ENCODE measurements around the gene LRRC15. TPM values are rescaled to one million over a fixed set of nuclear protein-coding genes. Genes with fewer than 3 reads are reported as not detected.

The LRRC15 gene
- total RNA-seq, 2 experiments from 2014 or later, result not detected

DNA sequence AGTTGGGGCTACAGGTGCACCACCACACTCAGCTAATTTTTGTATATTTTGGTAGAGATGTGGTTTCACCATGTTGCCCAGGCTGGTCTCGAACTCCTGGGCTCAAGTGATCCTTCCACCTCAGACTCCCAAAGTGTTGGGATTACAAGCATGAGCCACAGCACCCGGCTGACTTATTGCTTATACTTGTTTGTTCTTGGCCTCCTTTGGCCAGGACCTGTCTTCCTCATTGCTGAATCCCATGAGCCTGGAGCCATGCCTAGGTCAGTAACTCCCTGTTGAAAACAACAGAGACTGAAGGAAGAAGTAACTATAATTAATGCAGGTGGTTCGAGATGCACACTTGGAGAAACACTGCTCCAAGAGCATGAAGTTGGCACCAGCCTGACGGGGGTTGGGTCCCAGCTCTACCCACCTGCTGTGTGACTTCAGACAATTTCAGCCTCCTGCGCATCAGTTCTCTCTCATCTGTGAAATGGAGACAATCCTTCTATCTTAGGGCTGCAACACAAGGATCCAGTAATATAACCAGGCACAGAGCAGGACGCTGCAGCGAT lies 57.3 kb downstream of the LRRC15 start:
- Mint-ChIP-seq H3K4me1 (ENCODE audit: low read depth) (peaks cover 58% of the 10 kb centered on the region), H3K9me3 (ENCODE audit: insufficient read depth) (no peaks in the 10 kb centered on the region), H3K27me3 (ENCODE audit: low read depth) (peaks cover 55% of the 10 kb centered on the region), H3K27ac (peak overlapping the region; percentile 4), H3K4me3 (no peak overlapping the region), H3K36me3 (ENCODE audit: low read depth) (no peaks in the 10 kb centered on the region)
- POLR2A ChIA-PET, result no interaction called here
- ATAC-seq (no peak), DNase-seq (no peak)
- CTCF ChIA-PET, result no interaction called here

DNA sequence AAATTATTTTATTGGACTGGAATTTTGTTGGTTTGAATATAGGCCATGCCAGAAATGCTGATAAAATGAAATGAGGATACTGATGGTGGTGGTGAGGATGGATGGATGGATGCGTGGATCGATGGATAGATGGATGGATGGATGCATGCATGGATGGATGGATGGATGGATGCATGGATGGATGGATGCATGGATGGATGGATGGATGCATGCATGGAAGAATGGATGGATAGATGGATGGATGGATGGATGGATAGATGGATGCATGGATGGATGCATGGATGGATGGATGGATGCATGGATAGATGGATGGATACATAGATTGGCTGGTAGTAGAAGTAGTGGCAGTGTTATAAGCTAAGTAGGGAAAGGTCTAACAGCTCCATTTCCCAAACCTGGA lies 58.5 kb downstream of the LRRC15 start:
- Mint-ChIP-seq H3K4me3 (no peak overlapping the region), H3K4me1 (ENCODE audit: low read depth) (peaks cover 63% of the 10 kb centered on the region), H3K27ac (peak overlapping the region; percentile 1), H3K36me3 (ENCODE audit: low read depth) (no peaks in the 10 kb centered on the region), H3K9me3 (ENCODE audit: insufficient read depth) (no peaks in the 10 kb centered on the region), H3K27me3 (ENCODE audit: low read depth) (peaks cover 46% of the 10 kb centered on the region)
- POLR2A ChIA-PET, result no interaction called here
- CTCF ChIA-PET, result interaction anchor here (1.6 kb wide), 1 partner anchor 645 kb away, joined by 6 read pairs; no protein-coding TSS in a partner anchor
- no peak for DNase-seq
- no peak for ATAC-seq

DNA sequence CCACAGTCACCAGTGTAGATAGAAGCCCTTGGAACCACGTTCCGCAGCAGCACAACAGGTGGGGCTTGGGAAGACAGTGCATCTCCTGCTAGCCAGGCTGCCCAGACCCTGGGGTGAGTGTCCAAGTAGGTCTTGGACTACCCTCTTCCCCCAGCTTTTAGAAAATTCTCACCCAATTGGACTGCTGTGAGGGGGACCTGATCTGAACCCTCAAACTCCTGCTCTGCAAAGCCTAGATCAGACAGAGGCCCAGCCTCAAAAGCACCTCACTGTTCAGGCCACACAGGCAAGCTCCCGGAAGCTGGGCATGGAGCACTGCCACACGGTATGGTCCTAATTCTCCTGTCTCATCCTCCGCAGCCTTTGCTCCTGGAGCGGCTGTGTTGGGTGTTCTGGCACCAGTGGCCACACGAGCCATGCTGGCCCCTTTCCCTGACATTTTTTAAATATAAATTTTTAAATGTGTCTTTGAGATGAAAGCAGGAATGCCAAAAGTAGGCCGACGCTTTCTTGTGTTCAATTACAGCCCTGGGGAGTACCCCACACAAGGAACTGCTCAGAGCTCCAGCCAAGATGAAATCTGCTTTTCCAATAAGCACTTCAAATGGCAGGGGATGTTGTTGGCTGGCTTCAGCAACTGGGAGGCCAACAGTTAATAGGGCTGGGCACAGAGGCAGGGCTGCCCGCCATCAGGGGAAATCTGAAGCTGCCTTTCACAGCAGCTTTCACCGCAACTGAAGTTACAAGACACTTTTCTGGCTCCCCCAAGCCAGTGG lies 59.3 kb downstream of the LRRC15 start:
- ChIA-PET POLR2A (no interaction called here), CTCF (interaction anchor here (1.6 kb wide), 1 partner anchor 645 kb away, joined by 6 read pairs; no protein-coding TSS in a partner anchor)
- H3K4me3 Mint-ChIP-seq, result no peak overlapping the region
- H3K36me3 Mint-ChIP-seq (ENCODE audit: low read depth), result no peaks in the 10 kb centered on the region
- H3K27ac Mint-ChIP-seq, result no peak overlapping the region
- ATAC-seq, result no peak
- H3K9me3 Mint-ChIP-seq (ENCODE audit: insufficient read depth), result no peaks in the 10 kb centered on the region
- peaks cover 68% of the 10 kb centered on the region for H3K4me1 Mint-ChIP-seq (ENCODE audit: low read depth)
- H3K27me3 Mint-ChIP-seq (ENCODE audit: low read depth), result peaks cover 44% of the 10 kb centered on the region
- DNase-seq, result no peak

DNA sequence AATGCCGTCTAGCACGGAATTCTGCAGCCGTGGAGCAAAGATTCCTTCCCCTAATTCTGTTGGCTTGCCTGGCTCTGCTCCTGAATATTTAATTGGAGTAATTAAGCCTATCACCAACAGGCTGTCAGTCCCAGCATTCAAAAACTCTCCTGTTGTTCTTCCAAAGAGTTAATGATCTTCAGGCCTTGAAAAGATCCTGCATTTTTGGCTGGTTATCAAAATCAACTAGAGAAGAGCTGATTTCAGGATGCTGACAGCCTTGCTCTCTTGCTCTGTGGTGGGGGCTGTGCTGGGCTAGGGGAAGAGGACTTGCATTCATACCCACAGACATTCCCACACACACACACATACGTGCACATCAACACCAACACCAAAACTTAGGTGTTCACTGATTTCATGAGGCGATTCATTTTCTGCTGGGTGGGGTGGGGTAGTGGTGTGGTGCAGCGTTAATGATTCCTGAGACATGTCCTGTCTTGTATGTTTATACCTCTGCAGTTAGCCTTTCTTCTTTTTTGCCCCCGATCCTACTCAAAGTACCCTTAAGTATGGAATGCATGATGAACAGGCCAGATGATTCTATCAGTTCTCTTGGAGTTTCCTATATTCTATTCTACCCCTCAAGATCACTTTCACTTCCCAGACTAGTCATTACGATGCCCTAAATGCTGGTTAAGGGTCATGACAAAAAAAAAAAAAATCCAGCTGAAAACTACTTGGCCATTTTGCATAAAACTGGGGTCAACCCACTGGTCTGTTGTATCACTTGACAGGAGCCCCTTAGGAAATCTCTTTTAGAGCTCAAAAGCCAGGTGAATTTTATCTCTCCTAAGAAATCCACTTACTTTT lies 60.7 kb downstream of the LRRC15 start:
- Mint-ChIP-seq H3K4me3 (no peak overlapping the region), H3K27ac (no peak overlapping the region), H3K9me3 (ENCODE audit: insufficient read depth) (peaks cover 4% of the 10 kb centered on the region), H3K4me1 (ENCODE audit: low read depth) (peaks cover 71% of the 10 kb centered on the region), H3K27me3 (ENCODE audit: low read depth) (peaks cover 38% of the 10 kb centered on the region), H3K36me3 (ENCODE audit: low read depth) (peaks cover 4% of the 10 kb centered on the region)
- ATAC-seq (no peak), DNase-seq (no peak)
- ChIA-PET POLR2A (no interaction called here), CTCF (interaction anchor here (0.7 kb wide), 1 partner anchor 528 kb away, joined by 4 read pairs; no protein-coding TSS in a partner anchor)

DNA sequence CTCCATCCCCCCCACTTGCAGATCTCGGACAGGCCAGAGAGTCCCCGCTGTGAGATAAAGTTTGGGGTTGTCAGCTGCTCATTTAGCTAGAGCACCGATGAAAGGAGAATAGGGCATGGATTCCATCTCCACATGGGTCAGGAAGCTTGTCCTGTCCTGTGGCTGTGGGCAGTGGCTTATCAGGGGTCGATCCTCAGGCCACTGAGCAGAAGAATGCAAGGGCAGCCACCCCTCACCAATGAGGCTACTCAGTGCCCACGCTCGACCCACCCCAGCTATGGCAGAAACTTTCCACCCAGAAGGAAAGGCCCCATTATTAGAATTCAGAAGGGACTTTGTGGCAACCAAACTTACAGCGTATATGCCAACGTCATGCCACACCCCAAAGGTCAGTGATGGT lies 61.7 kb downstream of the LRRC15 start:
- peaks cover 29% of the 10 kb centered on the region for H3K27me3 Mint-ChIP-seq (ENCODE audit: low read depth)
- peaks cover 4% of the 10 kb centered on the region for H3K36me3 Mint-ChIP-seq (ENCODE audit: low read depth)
- no peak overlapping the region for H3K27ac Mint-ChIP-seq
- peaks cover 68% of the 10 kb centered on the region for H3K4me1 Mint-ChIP-seq (ENCODE audit: low read depth)
- DNase-seq, result no peak
- no peak overlapping the region for H3K4me3 Mint-ChIP-seq
- no peak for ATAC-seq
- POLR2A ChIA-PET, result interaction anchor here (1.0 kb wide), 1 partner anchor 171 kb away, joined by 3 read pairs; no protein-coding TSS in a partner anchor
- CTCF ChIA-PET, result interaction anchor here (1.2 to 2.1 kb wide), 3 partner anchors 8 to 646 kb away, joined by 3 to 17 read pairs (median 5); no protein-coding TSS in a partner anchor
- peaks cover 4% of the 10 kb centered on the region for H3K9me3 Mint-ChIP-seq (ENCODE audit: insufficient read depth)

DNA sequence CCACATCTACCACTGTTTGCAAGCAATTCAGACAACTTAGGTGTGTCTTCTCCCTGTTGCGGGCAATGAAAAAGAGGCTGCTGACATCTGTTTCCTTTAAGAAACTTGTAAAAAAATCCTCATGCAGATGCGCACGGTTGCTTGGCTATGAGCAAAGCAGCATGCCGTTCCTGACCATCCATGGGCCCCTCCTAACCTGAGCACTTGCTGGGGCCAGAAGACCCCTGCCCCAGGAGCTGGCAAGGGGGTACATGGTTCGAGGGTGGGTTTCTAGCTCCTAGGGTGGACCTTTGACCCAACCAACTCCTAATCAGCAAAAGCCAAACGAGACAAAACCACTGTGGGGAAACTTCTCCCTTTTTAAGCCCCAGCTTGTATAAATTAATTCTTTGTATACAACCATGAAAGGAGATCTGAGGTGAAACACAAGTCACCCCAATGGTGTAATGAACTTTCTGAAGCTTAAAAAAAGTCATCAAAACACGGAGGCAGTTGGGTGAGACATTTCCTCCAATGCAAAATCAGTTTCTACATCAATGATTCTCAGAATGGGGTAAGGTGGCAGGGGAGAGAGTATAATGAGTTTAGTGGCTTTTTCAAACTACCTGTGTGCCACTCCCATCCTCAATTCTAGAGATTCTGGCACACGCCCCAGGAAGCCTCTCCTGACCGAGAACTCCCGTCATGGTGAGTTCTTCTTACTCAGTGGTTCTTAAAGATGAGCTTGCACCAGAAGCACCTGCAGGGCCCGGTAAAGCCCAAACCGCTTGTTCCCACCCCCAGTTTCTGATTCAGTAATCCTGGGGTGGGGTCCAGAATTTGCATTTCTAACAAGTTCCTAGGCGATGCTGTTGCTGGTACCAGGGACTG lies 62.5 kb downstream of the LRRC15 start:
- Mint-ChIP-seq H3K4me3 (peak overlapping the region; percentile 69), H3K9me3 (ENCODE audit: insufficient read depth) (peaks cover 4% of the 10 kb centered on the region), H3K36me3 (ENCODE audit: low read depth) (peaks cover 4% of the 10 kb centered on the region), H3K4me1 (ENCODE audit: low read depth) (peaks cover 61% of the 10 kb centered on the region), H3K27me3 (ENCODE audit: low read depth) (peaks cover 20% of the 10 kb centered on the region), H3K27ac (peak overlapping the region; percentile 84)
- DNase-seq (peak; percentile 49), ATAC-seq (peak; percentile 61)
- ChIA-PET CTCF (interaction anchor here (1.1 to 2.1 kb wide), 4 partner anchors 9 to 645 kb away, joined by 3 to 17 read pairs (median 4); no protein-coding TSS in a partner anchor), POLR2A (interaction anchor here (1.0 kb wide), 1 partner anchor 170 kb away, joined by 3 read pairs; no protein-coding TSS in a partner anchor)

DNA sequence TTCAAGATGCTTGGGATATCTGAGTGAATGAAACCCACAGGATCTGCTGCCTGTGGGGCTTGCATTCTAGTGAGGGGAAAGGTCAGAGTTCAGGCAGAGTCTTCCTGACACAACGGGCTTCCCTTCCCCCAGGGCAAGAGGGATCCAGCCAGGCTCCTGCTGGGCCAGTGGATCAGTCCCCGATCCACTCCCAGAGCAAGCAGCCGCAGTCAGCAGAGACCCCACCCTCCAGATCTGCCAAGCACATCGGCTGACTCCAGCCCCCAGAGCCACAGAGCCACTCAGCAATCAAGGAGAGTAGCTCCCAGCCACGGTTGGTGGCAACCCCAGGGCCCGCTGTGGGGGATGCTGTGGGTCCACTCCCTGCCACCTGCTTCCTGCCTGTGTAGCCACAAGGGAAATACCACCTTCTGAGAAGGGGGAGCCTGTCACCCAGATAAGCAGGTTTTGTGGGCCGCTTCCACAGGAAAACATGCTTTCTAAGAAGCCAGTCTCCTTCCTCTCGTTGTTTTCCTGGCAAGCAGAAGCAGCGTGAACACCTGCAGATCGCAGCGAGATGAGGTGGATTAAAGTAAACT lies 63.3 kb downstream of the LRRC15 start:
- ChIA-PET POLR2A (no interaction called here), CTCF (interaction anchor here (1.1 to 2.1 kb wide), 2 partner anchors 10 to 525 kb away, joined by 4 to 17 read pairs; no protein-coding TSS in a partner anchor)
- DNase-seq, result peak; percentile 81
- peaks cover 4% of the 10 kb centered on the region for H3K36me3 Mint-ChIP-seq (ENCODE audit: low read depth)
- H3K4me1 Mint-ChIP-seq (ENCODE audit: low read depth), result peaks cover 55% of the 10 kb centered on the region
- H3K9me3 Mint-ChIP-seq (ENCODE audit: insufficient read depth), result peaks cover 4% of the 10 kb centered on the region
- ATAC-seq, result peak; percentile 77
- peak overlapping the region; percentile 84 for H3K27ac Mint-ChIP-seq
- H3K4me3 Mint-ChIP-seq, result peak overlapping the region; percentile 69
- peaks cover 17% of the 10 kb centered on the region for H3K27me3 Mint-ChIP-seq (ENCODE audit: low read depth)

DNA sequence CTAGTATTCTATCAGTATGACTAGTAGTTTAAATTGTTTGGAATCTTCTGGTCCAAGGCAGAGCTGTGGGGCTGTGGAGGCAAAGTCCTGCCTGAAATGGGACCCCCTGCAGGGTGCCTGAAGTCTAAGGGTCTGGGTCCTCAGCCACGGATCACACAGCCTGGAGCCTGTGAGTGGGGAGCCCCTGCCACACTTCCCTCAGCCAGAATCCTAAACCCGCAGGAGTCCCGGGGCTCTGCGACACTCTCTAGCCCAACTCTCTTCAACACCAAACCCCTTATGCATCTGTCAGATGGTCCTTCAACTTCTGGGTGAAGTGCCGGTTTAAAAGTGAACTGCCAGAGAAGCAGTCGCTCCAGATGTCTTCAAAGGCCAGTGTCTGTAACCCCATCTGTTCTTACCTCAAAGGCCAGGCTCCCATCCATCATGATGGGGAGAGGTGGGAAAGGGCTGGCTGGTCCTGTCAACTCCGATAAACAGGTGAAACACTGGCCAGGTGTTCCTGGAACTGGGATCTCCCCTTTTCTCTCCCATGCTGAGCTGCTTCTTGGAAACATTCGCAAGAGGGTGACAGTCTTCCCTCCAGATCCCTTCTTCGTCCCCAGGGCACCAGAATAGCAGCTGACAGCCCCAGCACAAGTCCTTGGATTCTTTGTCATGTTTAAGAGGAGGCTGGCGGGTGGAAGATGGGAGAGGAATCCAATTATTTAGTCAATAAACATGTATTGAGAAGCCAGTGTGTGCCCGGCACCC lies 64.0 kb downstream of the LRRC15 start:
- Mint-ChIP-seq H3K9me3 (ENCODE audit: insufficient read depth) (peaks cover 4% of the 10 kb centered on the region), H3K4me3 (no peak overlapping the region), H3K4me1 (ENCODE audit: low read depth) (peaks cover 60% of the 10 kb centered on the region), H3K27me3 (ENCODE audit: low read depth) (peaks cover 13% of the 10 kb centered on the region), H3K27ac (peak overlapping the region; percentile 84), H3K36me3 (ENCODE audit: low read depth) (peaks cover 4% of the 10 kb centered on the region)
- POLR2A ChIA-PET, result no interaction called here
- no peak for DNase-seq
- CTCF ChIA-PET, result interaction anchor here (2.1 kb wide), 1 partner anchor 10 kb away, joined by 17 read pairs; no protein-coding TSS in a partner anchor
- ATAC-seq, result no peak
